ENCODE data around the gene CAMK2G.

DNA sequence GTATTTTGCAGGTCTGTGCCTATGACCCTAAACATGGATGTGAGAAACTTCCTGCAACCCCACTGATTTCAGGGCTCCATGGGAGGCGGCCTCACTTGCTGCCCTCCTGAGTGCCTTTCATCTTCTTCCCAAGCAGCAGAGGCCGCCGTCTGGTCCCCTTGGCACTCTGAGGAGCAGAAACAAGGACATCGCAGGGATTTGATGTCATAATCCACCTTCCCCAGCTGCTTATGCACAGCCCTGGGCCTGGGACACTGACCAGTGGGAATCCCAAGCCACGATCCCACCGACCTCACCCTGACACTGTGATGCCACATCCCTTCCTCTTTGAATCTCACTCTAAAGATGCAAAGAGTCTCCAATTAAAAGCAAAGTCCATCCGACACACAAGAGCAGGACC is 7.7 kb downstream of the CAMK2G start:
- TF ChIP-seq POLR2A (IDR thresholded peaks at IDR 0.05) (no peak), POLR2AphosphoS5 (IDR thresholded peaks at IDR 0.05; ENCODE audit: insufficient read depth in 1 of 2, low read depth in 1 of 2) (no peak)
- TF ChIP-seq, protein P1, sequence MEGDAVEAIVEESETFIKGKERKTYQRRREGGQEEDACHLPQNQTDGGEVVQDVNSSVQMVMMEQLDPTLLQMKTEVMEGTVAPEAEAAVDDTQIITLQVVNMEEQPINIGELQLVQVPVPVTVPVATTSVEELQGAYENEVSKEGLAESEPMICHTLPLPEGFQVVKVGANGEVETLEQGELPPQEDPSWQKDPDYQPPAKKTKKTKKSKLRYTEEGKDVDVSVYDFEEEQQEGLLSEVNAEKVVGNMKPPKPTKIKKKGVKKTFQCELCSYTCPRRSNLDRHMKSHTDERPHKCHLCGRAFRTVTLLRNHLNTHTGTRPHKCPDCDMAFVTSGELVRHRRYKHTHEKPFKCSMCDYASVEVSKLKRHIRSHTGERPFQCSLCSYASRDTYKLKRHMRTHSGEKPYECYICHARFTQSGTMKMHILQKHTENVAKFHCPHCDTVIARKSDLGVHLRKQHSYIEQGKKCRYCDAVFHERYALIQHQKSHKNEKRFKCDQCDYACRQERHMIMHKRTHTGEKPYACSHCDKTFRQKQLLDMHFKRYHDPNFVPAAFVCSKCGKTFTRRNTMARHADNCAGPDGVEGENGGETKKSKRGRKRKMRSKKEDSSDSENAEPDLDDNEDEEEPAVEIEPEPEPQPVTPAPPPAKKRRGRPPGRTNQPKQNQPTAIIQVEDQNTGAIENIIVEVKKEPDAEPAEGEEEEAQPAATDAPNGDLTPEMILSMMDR (IDR thresholded peaks at IDR 0.05): no peak

All from vagina (tissue), 2 donors.